Activated CD4-positive, alpha-beta T cell treated with anti-CD3 and anti-CD28 coated beads for 4 hours (primary cell): ENCODE results near the gene TTC17.
"Not testable (repeated sequence)": the region's sequence is repeated elsewhere in the genome, so short reads cannot be mapped to it uniquely, and the experiment has no call there.

ENCODE experiments used
- DNase-seq, 2 donors: peaks; one replicate each; pipeline ENCODE4 v3.0.0-alpha.2; 2020

The TTC17 gene

DNA sequence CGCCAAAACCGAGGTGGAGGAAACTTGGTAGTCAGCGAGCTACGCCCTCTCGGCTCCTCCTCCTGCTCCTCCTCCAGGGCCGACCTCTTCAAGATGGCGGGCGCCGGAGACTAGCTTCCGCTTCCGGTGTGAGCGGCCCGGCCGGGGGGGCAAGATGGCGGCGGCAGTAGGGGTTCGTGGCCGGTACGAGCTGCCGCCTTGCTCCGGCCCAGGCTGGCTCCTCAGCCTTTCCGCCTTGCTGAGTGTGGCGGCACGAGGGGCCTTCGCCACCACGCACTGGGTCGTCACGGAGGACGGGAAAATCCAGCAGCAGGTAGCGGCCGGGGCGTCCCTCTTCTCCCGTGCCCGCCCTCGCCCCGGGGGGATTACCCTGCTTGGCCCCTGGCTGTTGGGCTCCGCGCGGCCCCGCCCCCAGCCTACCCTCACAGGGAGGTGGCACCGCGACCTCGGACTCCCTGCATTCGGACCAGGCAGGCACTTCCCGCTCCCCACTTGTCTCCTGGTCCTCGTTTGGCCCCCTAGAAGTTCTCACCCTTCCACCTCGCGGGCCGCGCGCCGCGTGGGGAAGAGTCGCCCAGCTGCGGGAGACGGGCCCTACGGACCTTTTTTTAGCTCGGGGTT, at the start of gene TTC17:
Gene TTC17, plus strand, starts transcription at position 120 of the 621 bp plus-strand sequence. Its CDS starts 35 bp downstream, at position 155.
- DNase-seq = peak; percentile 92

GRCh38 chr11:43311791-43312607, 46.7 kb upstream of the TTC17 start, which contains the start of gene API5:
Gene API5, plus strand, starts transcription at chr11:43311996. Its CDS starts 132 bp downstream, at chr11:43312128.
- DNase-seq = peak; percentile 89 to 91

- DNase-seq = no peak
Measured at GRCh38 chr11:43315966-43316365, 42.8 kb upstream of the TTC17 start.

DNA sequence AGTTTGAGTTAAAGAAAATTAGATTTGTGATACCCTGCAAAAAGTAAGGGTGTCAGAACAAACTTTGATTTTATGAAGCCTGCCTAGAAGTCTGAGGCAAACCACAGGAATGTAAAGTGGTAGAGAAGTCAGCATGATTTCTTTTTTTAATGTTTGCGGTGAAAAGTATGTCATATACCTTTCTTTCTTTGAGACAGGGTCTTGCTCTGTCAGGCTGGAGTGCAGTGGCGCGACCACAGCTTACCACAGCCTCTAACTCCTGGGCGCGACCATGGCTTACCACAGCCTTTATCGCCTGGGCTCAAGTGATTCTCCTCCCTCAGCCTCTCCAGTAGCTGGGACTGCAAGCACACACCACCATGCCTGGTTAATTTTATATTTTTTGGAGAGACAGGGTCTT, 42.3 kb upstream of the TTC17 start:
- no peak for DNase-seq

DNA sequence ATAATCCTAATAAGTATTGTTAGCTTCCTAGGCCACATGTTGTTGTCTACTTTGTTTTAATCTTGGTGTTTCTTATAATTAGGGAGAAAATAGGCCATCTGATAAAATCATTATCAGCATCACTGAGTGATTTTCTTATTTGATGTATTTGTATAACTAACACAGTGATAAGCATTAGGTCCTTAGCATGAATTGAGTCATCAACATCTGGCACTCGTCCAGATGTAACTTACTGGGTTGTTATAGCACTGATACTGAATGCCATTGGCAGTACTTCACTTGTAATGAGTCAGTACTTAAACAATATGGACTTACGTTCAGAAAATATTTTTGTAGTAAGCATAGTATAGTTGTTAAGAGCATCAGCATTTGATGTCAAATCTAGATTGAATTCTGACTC, 30.7 kb upstream of the TTC17 start:
- DNase-seq = no peak

DNA sequence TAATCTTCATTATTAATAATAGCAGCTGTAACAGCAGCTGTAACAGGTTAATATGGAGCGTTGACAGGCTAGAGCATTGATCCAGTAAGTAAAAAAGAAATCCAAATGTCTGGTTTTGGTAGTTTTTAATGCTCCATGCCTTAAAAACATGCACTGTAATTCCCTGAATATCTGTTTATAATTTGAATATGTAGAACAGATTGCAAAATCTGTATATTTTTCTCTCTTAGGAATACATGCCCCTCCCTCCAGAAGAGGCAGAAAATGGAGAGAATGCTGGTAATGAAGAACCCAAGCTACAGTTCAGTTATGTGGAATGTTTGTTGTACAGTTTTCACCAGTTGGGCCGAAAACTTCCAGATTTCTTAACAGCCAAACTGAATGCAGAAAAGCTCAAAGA, 30.2 kb upstream of the TTC17 start:
- DNase-seq = no peak

DNA sequence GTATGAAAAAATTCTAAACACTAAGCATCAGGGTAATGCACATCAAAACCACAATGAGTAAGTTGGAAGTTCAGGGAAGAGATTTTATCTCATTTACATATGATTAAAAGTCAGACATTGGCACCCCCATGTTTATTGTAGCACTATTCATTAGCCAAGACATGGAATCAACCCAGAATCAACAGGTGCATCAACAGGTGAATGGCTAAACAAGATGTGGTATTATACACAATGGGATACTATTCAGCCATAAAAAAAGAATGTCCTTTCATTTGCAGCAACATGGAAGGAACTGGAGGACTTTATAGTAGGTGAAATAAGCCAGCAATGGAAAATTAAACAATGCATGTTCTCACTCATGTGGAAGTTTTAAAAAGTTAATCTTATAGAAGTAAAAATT, 17.6 kb upstream of the TTC17 start:
- no peak for DNase-seq

DNA sequence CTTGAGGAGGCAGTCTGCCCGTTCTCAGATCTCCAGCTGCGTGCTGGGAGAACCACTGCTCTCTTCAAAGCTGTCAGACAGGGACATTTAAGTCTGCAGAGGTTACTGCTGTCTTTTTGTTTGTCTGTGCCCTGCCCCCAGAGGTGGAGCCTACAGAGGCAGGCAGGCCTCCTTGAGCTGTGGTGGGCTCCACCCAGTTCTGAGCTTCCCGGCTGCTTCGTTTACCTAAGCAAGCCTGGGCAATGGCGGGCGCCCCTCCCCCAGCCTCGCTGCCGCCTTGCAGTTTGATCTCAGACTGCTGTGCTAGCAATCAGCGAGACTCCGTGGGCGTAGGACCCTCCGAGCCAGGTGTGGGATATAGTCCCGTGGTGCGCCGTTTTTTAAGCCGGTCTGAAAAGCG, 7.3 kb upstream of the TTC17 start:
- DNase-seq = not testable (repeated sequence)

DNA sequence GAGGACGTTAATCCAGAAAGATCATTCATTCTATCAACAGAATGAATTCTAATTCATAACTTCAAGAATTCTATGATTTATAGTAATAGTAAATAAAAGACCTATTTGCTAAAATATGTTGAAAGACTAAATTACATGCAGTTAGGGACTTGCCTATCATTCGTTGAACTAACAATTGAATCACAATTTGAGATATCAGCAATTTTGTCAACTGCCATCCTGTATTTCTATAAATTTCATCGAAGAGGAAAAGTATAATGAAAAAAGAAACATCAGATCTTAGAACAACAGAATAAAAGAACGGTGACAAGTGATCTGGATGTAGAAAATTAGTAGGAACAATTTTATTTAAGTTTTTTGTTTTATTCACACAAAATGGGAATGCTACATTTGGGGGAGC, 4.4 kb upstream of the TTC17 start:
- DNase-seq = no peak

DNA sequence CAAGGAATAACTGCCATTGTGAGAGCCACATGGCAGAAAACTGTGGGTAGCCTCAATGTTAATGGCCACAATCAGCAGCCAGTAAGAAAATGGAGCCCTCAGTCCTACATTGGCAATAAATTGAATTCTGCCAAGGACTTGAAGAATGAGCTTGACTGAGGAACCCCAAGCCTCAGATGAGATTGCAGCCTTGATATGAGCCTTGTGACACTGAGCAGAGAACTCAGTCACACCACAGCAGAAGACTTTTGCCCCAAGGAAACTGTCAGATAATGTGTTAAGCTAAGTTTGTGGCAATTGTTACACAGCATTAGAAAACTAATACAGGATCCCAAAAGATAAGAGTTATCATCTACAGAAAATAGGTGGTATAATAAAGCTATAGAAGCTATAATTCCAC, 2.4 kb upstream of the TTC17 start:
- no peak for DNase-seq

GRCh38 chr11:43358279-43358800, 380 bp upstream of the TTC17 start:
- DNase-seq = no peak

- peak in 1 of 2 donors; percentile 28 for DNase-seq
Measured at GRCh38 chr11:43359422-43359818, 700 bp downstream of the TTC17 start.

- DNase-seq = no peak
Measured at GRCh38 chr11:43360361-43361032, 1.8 kb downstream of the TTC17 start.

GRCh38 chr11:43366677-43367076, 8.0 kb downstream of the TTC17 start:
- DNase-seq = no peak

DNA sequence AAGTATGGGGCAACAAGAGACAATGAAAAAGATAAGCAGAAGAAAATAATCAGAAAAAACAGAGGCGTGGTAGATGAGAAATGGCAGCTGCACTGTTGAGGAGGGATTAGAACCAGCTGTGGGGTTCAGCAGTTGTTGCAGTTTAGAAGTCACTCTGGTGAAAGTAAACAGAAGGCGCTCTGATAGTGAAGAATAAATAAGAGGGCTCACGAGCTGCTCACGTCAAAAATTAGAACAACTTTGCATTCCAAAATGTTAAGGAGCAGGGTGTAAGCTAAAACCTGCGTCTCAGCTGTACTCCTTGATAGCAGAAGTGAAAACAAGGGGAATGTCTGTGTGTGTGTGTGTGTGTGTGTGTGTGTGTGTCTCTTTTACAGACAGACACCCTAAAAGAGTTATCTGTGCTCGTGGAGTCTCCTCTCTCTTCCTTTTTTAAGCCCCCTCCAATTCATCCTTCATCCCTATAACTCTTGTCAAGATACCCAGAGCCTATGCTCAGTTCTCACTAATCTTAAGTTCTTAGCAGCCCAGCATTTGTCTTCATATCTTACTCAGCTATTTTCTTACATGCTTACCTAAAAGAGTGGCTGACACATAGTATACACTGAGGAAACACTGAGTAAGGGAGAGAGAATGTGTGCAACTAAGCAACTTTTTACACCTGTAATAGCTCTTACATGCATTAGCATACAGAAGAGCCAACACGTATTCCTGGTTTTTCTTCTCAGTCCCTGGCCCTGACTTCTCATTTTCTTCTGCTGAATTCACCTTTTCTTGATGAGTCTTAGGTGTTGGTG, 8.9 kb downstream of the TTC17 start:
- no peak for DNase-seq

DNA sequence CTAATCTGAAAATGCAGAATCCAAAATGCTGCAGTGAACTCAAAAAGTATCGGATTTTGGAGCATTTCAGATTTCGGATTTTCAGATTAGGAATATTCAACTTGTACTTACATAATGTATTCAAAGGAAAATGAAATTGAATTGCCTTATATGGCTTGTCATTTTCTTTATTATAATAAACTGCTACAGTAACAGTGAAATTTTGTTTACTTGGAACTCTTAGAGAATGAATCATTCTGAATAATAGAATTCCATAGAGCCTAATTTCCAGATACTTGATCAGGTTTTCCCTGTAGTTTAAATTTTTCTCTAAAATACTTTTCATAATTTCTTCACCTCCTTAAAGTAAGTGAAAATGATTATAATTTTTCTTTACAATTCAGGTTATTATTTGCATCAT, 17.3 kb downstream of the TTC17 start:
- no peak for DNase-seq

DNA sequence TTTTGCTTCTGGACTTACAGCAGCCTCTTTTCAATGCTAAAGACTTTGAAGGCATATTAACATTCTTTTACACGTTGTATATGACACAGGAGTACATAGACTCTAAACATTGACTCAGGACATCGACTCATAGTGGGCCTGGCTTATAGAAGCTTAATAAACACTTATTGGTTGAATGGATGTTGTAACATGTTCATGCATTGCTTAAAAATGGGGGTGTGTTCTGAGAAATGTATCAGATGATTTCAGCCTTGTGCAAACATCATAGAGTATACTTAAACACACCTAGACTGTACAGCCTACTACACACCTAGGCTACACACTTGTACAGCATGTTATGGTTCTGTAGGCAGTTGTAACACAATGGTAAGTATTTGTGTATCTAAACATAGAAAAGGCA, 17.9 kb downstream of the TTC17 start:
- DNase-seq = no peak

DNA sequence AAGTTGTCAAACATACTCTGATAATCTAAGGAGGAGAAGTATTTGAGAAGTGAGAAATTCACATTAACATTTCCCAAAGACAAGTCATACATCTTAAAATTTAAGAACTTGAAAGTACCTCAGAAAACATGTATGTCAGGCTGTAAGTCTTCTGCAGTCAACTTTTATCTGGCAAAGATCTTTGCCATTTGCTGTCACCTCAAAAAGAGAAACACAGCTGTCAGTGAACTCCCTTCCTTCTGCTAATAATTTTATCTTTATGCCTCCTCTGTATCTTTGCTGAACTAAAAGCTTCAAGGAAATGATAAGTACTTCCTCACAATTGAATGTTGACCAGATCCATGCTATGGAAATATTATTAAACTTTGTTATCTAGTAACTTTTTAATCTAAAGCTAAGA, 18.7 kb downstream of the TTC17 start:
- DNase-seq = no peak

DNA sequence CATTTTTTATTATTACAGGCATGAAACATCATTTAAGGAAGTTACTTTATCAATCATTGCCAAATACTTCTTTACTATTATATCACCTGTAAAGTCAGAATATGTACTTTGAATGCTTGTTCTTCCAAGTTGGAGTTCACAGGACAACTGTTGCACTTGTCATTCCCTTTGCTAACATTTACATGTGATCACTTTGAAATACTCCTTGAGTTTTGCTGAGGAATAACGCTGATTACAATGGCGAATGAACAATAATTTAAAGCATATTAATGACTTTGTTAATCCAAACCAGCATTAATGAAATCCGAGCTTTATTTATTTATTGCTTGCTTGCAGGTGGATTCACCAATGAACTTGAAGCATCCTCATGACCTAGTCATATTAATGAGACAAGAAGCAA, 20.2 kb downstream of the TTC17 start:
- DNase-seq = no peak

DNA sequence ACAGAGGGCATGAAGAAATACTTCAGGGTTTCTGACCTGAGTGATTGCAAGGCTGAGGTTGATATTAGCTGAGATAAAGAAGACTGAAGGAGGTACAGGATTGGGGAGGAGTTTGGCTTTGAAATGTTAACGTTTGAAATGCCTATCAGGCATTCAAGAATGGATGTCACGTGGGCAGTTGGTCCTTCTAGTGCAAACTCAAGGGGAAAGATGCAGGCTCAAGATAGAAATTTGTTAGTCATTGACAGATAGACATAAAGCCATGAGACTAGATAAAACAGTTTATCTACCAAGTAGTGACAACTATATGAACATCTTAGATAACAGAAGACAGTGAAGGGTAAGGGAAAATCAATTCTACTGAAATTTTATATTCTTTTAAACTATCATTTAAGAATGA, 23.1 kb downstream of the TTC17 start:
- DNase-seq = no peak

GRCh38 chr11:43382614-43383013, 23.9 kb downstream of the TTC17 start:
- DNase-seq = no peak

DNA sequence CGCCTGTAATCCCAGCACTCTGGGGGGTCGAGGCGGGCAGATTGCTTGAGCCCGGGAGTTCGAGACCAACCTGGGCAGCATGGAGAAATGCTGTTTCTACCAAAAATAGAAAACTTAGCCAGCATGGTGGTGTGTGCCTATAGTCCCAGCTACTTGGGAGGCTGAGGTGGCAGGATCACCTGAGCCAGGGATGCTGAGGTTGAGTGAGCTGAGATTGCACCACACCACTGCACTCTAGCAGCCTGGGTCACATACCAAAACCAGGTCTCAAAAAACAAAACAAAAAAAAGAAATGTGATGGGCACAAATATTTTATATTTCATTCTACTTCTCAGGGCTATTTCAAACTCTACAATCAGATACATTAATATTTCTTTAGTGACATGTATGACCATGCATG, 25.7 kb downstream of the TTC17 start:
- no peak for DNase-seq

DNA sequence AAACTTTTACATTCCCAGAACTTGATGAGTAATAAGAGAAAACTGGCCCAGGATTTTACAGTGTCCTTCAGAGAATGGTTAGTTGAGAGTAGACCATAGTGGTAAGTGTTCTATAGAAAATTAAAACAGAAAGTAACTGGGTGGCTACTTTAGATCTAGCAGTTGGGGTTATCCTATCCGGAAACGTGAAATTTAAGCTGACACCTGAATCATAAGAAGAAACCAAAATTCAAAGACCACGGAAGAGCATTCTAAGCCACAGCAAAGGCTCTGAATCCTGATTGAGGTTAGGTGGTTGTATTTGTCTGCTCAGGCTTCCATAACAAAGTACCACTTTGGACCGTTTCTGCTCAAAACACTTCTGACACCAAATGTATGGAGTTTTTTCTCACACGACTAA, 34.0 kb downstream of the TTC17 start:
- no peak for DNase-seq
